H9 (cell line): ENCODE results near the gene CDH24. TPM values are rescaled to one million over a fixed set of nuclear protein-coding genes. Genes with fewer than 3 reads are reported as not detected.

Experiments used
- DNase-seq: peaks from one replicate; pipeline ENCODE4 v3.0.0-alpha.2; 2017
- H2AFZ ChIP-seq: one replicate; pipeline ENCODE4 v1.6.1; 2013; ENCODE audit warnings: mild to moderate bottlenecking, low read length, control low read depth, moderate library complexity
- H2AK5ac ChIP-seq: 2 replicates; pipeline ENCODE4 v1.6.1; 2013; ENCODE audit warnings: low read length, control low read depth, mixed read lengths; ENCODE audit not compliant: insufficient read length
- H2BK120ac ChIP-seq: one replicate; pipeline ENCODE4 v1.6.1; 2013; ENCODE audit warnings: low read depth, mild to moderate bottlenecking, low read length, control low read depth, inconsistent platforms; ENCODE audit not compliant: poor library complexity, severe bottlenecking
- H2BK12ac ChIP-seq: 2 replicates; pipeline ENCODE4 v1.6.1; 2013; ENCODE audit warnings: low read length, control low read depth, mixed read lengths, low read depth; ENCODE audit not compliant: insufficient read length
- H2BK15ac ChIP-seq: 2 replicates; pipeline ENCODE4 v1.6.1; 2013; ENCODE audit warnings: low read depth, low read length, control low read depth
- H2BK20ac ChIP-seq: one replicate; pipeline ENCODE4 v1.6.1; 2013; ENCODE audit warnings: low read depth, mild to moderate bottlenecking, low read length, control low read depth, inconsistent platforms; ENCODE audit not compliant: poor library complexity, severe bottlenecking
- H2BK5ac ChIP-seq: 2 replicates; pipeline ENCODE4 v1.6.1; 2013; ENCODE audit warnings: low read length, control low read depth, mixed read lengths; ENCODE audit not compliant: insufficient read length
- H3K14ac ChIP-seq: 2 replicates; pipeline ENCODE4 v1.6.1; 2013; ENCODE audit warnings: low read length, control low read depth; ENCODE audit not compliant: insufficient read depth
- H3K18ac ChIP-seq: 2 replicates; pipeline ENCODE4 v1.6.1; 2013; ENCODE audit warnings: low read depth, mild to moderate bottlenecking, mixed read lengths, low read length, control low read depth; ENCODE audit not compliant: insufficient read length
- H3K23ac ChIP-seq: 2 replicates; pipeline ENCODE4 v1.6.1; 2013; ENCODE audit warnings: low read length, control low read depth, mixed read lengths, low read depth; ENCODE audit not compliant: insufficient read length
- H3K23me2 ChIP-seq: 2 replicates; pipeline ENCODE4 v1.6.1; 2013; ENCODE audit warnings: low read depth, mild to moderate bottlenecking, mixed read lengths, low read length, control low read depth; ENCODE audit not compliant: insufficient read length, poor library complexity, severe bottlenecking
- H3K27ac ChIP-seq: 2 replicates; pipeline ENCODE4 v1.5.1; 2013; ENCODE audit warnings: low read length, control low read depth, mixed read lengths, low read depth; ENCODE audit not compliant: insufficient read length
- H3K27me3 ChIP-seq: 2 replicates; pipeline ENCODE4 v1.6.1; 2013; ENCODE audit warnings: low read length, control low read depth, inconsistent platforms; ENCODE audit not compliant: insufficient read depth
- H3K4ac ChIP-seq: 2 replicates; pipeline ENCODE4 v1.6.1; 2013; ENCODE audit warnings: low read depth, mild to moderate bottlenecking, control low read depth, inconsistent platforms, low read length, moderate library complexity
- H3K4me1 ChIP-seq: 2 replicates; pipeline ENCODE4 v1.6.1; 2013; ENCODE audit warnings: low read length, control low read depth, inconsistent platforms; ENCODE audit not compliant: insufficient read depth
- H3K4me2 ChIP-seq: 2 replicates; pipeline ENCODE4 v1.6.1; 2013; ENCODE audit warnings: low read length, control low read depth, mixed read lengths; ENCODE audit not compliant: insufficient read length, insufficient read depth
- H3K56ac ChIP-seq: 2 replicates; pipeline ENCODE4 v1.6.1; 2013; ENCODE audit warnings: low read depth, mild to moderate bottlenecking, mixed read lengths, low read length, control low read depth; ENCODE audit not compliant: insufficient read length
- H3K79me1 ChIP-seq: 2 replicates; pipeline ENCODE4 v1.6.1; 2013; ENCODE audit warnings: low read depth, mild to moderate bottlenecking, moderate library complexity, low read length, control low read depth, inconsistent platforms; ENCODE audit not compliant: insufficient read depth, poor library complexity, severe bottlenecking
- H3K79me2 ChIP-seq: 2 replicates; pipeline ENCODE4 v1.6.1; 2013; ENCODE audit warnings: low read length, control low read depth, inconsistent platforms; ENCODE audit not compliant: insufficient read depth
- H3K9ac ChIP-seq: 2 replicates; pipeline ENCODE4 v1.6.1; 2013; ENCODE audit warnings: low read length, control low read depth, mixed read lengths; ENCODE audit not compliant: insufficient read length; ENCODE audit errors: extremely low read depth
- H3K9me3 ChIP-seq: one replicate; pipeline ENCODE4 v1.6.1; 2013; ENCODE audit warnings: low read depth, low read length, inconsistent platforms; ENCODE audit not compliant: control insufficient read depth
- H3T11ph ChIP-seq: one replicate; pipeline ENCODE4 v1.6.1; 2013; ENCODE audit warnings: mild to moderate bottlenecking, low read length, control low read depth, inconsistent platforms
- H4K20me1 ChIP-seq: one replicate; pipeline ENCODE4 v1.6.1; 2013; ENCODE audit not compliant: control insufficient read depth, insufficient read length, insufficient read depth
- H4K5ac ChIP-seq: 2 replicates; pipeline ENCODE4 v1.6.1; 2013; ENCODE audit warnings: low read depth, mild to moderate bottlenecking, mixed read lengths, low read length, control low read depth; ENCODE audit not compliant: insufficient read length
- H4K8ac ChIP-seq: replicated peaks from 2 replicates; pipeline ENCODE4 v1.6.1; 2013; ENCODE audit warnings: low read length, control low read depth, mixed read lengths, low read depth; ENCODE audit not compliant: insufficient read length
- H4K91ac ChIP-seq: 2 replicates; pipeline ENCODE4 v1.6.1; 2013; ENCODE audit warnings: low read depth, mild to moderate bottlenecking, moderate library complexity, mixed read lengths, low read length, control low read depth; ENCODE audit not compliant: insufficient read length
- H3K27ac Mint-ChIP-seq, 3 experiments: 2 replicates in 2 of 3; 3 replicates in 1 of 3; pipeline ENCODE4 v1.8.0; 2020 to 2021; ENCODE audit warnings: mixed read lengths in 3 of 3, mild to moderate bottlenecking in 1 of 3, moderate library complexity in 1 of 3
- H3K27me3 Mint-ChIP-seq: 2 replicates; pipeline ENCODE4 v1.8.0; 2021; ENCODE audit warnings: low read depth, mild to moderate bottlenecking, moderate library complexity, mixed read lengths
- H3K36me3 Mint-ChIP-seq, 3 experiments: 2 replicates in 2 of 3; 3 replicates in 1 of 3; pipeline ENCODE4 v1.8.0; 2020 to 2021; ENCODE audit warnings: low read depth in 3 of 3, mixed read lengths in 3 of 3; ENCODE audit not compliant: insufficient read depth in 1 of 3
- H3K4me1 Mint-ChIP-seq, 2 experiments: 2 replicates each; pipeline ENCODE4 v1.8.0; 2020; ENCODE audit warnings: mixed read lengths in 2 of 2
- H3K4me3 Mint-ChIP-seq, 2 experiments: 2 replicates in 1 of 2; 3 replicates in 1 of 2; pipeline ENCODE4 v1.8.0; 2020 to 2021; ENCODE audit warnings: mild to moderate bottlenecking in 2 of 2, mixed read lengths in 2 of 2, moderate library complexity in 1 of 2
- H3K9me3 Mint-ChIP-seq, 2 experiments: 2 replicates in 1 of 2; 3 replicates in 1 of 2; pipeline ENCODE4 v1.8.0; 2020; ENCODE audit warnings: mild to moderate bottlenecking in 2 of 2, mixed read lengths in 2 of 2, moderate library complexity in 1 of 2
- WGBS: extraction: QIAGEN DNeasy Blood & Tissue Kit; methylation state at CpG from one replicate; pipeline ENCODE4 v1.1.7; 2013; ENCODE audit warnings: missing lambda C conversion rate, low lambda C conversion rate, mixed read lengths; ENCODE audit not compliant: insufficient read length; ENCODE audit errors: extremely low coverage; 5-methylcytosine and 5-hydroxymethylcytosine counted together
- total RNA-seq: library from RNA; stranded (reverse); gene quantifications from 2 replicates; pipeline ENCODE4 v1.2.1, GENCODE V29; 2021
- TF ChIP-seq, protein P1 (sequence below): fragments of 200-600 bp; sonication (generic); conservative IDR thresholded peaks from 3 replicates; pipeline ENCODE4 v1.8.0; 2021; ENCODE audit warnings: antibody characterized with exemption, mild to moderate bottlenecking

The CDH24 gene
- total RNA-seq, 1 experiment from 2014 or later = 16.7 TPM

DNA sequence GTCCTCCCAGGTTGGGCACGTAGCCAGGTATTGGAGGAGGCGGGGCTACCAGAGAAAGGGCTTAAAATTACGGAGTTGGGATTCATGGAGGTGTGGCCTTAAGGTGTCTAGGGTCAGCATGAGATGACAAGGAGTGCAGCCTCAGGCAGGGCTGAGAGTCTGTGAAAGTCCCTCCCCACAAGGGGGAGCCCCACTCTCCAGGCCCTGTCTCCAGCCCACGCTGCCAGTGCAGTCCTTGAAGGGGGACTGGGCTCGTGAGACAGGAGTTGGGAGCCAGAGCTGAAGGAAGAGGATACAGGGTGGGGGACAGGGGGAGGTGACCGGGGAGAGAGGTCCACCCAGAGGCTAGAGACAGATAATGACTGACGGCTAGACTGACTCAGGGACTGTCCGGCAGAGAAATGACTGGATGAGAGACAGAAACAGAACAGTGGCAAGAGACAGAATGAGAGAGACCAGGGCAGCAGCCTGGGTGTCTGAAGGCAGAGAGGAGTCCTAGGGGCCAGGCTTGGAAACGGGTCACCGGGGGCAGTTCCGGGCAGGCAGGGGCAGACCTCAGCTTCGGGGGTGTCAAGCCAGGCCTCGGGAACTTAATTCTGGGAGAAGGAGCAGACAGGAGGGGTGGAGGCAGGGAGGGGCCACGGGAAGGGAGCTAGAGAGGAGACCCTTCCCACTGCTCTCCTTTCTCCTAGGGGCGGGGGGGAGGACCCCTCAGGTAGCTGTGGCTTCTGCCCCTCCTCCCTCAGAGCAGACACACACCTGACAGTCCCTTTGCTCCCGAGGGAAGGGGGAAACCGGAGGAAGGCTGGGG, 970 bp downstream of the CDH24 start:
- no CpG with 5 or more reads among the region's 17 CpGs for WGBS
- no peak overlapping the region for H2AK5ac ChIP-seq
- peak; percentile 87 for DNase-seq
- no peaks in the 10 kb centered on the region for H3K9me3 ChIP-seq
- H2AFZ ChIP-seq = no peak overlapping the region
- no peak overlapping the region for H2BK5ac ChIP-seq
- H4K5ac ChIP-seq = no peak overlapping the region
- no peak overlapping the region for H4K91ac ChIP-seq
- no peaks in the 10 kb centered on the region for H3K79me1 ChIP-seq
- no peak overlapping the region for H2BK15ac ChIP-seq
- no peaks in the 10 kb centered on the region for H3K79me2 ChIP-seq
- peaks cover 15% of the 10 kb centered on the region for H3K23me2 ChIP-seq
- H2BK120ac ChIP-seq = no peak overlapping the region
- H3K9ac ChIP-seq = peak overlapping the region; percentile 53
- no peaks in the 10 kb centered on the region for H4K20me1 ChIP-seq
- H3K4me1 Mint-ChIP-seq = peaks cover 16 to 19% of the 10 kb centered on the region in 2 experiments
- TF ChIP-seq, protein P1, sequence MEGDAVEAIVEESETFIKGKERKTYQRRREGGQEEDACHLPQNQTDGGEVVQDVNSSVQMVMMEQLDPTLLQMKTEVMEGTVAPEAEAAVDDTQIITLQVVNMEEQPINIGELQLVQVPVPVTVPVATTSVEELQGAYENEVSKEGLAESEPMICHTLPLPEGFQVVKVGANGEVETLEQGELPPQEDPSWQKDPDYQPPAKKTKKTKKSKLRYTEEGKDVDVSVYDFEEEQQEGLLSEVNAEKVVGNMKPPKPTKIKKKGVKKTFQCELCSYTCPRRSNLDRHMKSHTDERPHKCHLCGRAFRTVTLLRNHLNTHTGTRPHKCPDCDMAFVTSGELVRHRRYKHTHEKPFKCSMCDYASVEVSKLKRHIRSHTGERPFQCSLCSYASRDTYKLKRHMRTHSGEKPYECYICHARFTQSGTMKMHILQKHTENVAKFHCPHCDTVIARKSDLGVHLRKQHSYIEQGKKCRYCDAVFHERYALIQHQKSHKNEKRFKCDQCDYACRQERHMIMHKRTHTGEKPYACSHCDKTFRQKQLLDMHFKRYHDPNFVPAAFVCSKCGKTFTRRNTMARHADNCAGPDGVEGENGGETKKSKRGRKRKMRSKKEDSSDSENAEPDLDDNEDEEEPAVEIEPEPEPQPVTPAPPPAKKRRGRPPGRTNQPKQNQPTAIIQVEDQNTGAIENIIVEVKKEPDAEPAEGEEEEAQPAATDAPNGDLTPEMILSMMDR = peak; percentile 83
- no peaks in the 10 kb centered on the region for H3K9me3 Mint-ChIP-seq
- no peaks in the 10 kb centered on the region for H3K27me3 ChIP-seq
- H3K14ac ChIP-seq = no peak overlapping the region; the same call in 1 of the 2 replicates
- no peak overlapping the region for H3K56ac ChIP-seq
- peak overlapping the region; percentile 64 to 84 for H3K4me3 Mint-ChIP-seq
- H4K8ac ChIP-seq = no peak overlapping the region
- no peak overlapping the region for H3T11ph ChIP-seq
- H3K36me3 Mint-ChIP-seq = peaks cover 14 to 47% (median 40%) of the 10 kb centered on the region in 3 experiments
- H3K4ac ChIP-seq = no peak overlapping the region
- H3K23ac ChIP-seq = no peak overlapping the region
- H2BK12ac ChIP-seq = no peak overlapping the region
- H3K4me1 ChIP-seq = no peaks in the 10 kb centered on the region; the same call in 1 of the 2 replicates
- H3K27ac Mint-ChIP-seq = peak overlapping the region in 2 of 3 experiments; percentile 37 to 78; a peak in 3 of 7 replicates
- peak overlapping the region; percentile 96 for H3K4me2 ChIP-seq
- H3K18ac ChIP-seq = no peak overlapping the region
- no peak overlapping the region for H2BK20ac ChIP-seq
- no peak overlapping the region for H3K27ac ChIP-seq
- H3K27me3 Mint-ChIP-seq = peaks cover 9% of the 10 kb centered on the region
